DOHH2 (cell line): Measurements from ENCODE around the gene ANP32B.

Experiments used
- H3F3A ChIP-seq: fragments of 200-600 bp; sonication (generic), shearing (Covaris generic); 2 replicates; pipeline ENCODE4 v1.6.0; 2016; ENCODE audit warnings: antibody characterized with exemption, mild to moderate bottlenecking; ENCODE audit not compliant: control insufficient read depth, insufficient read depth
- H3K27ac ChIP-seq: fragments of 200-600 bp; sonication (generic); 2 replicates; pipeline ENCODE4 v1.5.1; 2014; ENCODE audit warnings: low read depth, mild to moderate bottlenecking, low read length, moderate library complexity
- H3K27me3 ChIP-seq: fragments of 200-600 bp; sonication (generic); 2 replicates; pipeline ENCODE4 v1.6.1; 2014; ENCODE audit warnings: mild to moderate bottlenecking, low read length, mixed read lengths; ENCODE audit not compliant: control insufficient read depth
- H3K36me3 ChIP-seq: fragments of 200-600 bp; sonication (generic); 2 replicates; pipeline ENCODE4 v1.6.1; 2014; ENCODE audit warnings: mild to moderate bottlenecking, low read length, moderate library complexity, mixed read lengths; ENCODE audit not compliant: control insufficient read depth
- H3K4me1 ChIP-seq: fragments of 200-600 bp; sonication (generic); 2 replicates; pipeline ENCODE4 v1.6.1; 2014; ENCODE audit warnings: mild to moderate bottlenecking, low read length, mixed read lengths; ENCODE audit not compliant: control insufficient read depth
- H3K4me2 ChIP-seq: fragments of 200-600 bp; sonication (generic); 2 replicates; pipeline ENCODE4 v1.6.0; 2014; ENCODE audit warnings: mild to moderate bottlenecking, low read length, moderate library complexity
- H3K4me3 ChIP-seq: fragments of 200-600 bp; sonication (generic); 2 replicates; pipeline ENCODE4 v1.5.1; 2014; ENCODE audit warnings: mild to moderate bottlenecking, low read length, mixed read lengths
- H3K79me2 ChIP-seq: fragments of 200-600 bp; sonication (generic); 2 replicates; pipeline ENCODE4 v1.6.1; 2014; ENCODE audit warnings: mild to moderate bottlenecking, low read length, mixed read lengths; ENCODE audit not compliant: control insufficient read depth
- H3K9me2 ChIP-seq: fragments of 200-600 bp; sonication (generic); replicated peaks from 2 replicates; pipeline ENCODE4 v1.6.1; 2014; ENCODE audit warnings: mild to moderate bottlenecking, low read length, mixed read lengths; ENCODE audit not compliant: control insufficient read depth
- H3K9me3 ChIP-seq: fragments of 200-600 bp; sonication (generic); 2 replicates; pipeline ENCODE4 v1.6.1; 2014; ENCODE audit warnings: antibody characterized with exemption, low read length, mixed read lengths; ENCODE audit not compliant: control insufficient read depth, insufficient read depth
- H4K20me1 ChIP-seq: fragments of 200-600 bp; sonication (generic); 2 replicates; pipeline ENCODE4 v1.6.0; 2014; ENCODE audit warnings: low read depth, mild to moderate bottlenecking, antibody characterized with exemption, low read length, moderate library complexity; ENCODE audit not compliant: control insufficient read depth, insufficient read depth
- CTCF ChIP-seq: fragments of 200-600 bp; sonication (generic); IDR thresholded peaks from one replicate; pipeline ENCODE4 v1.5.1; 2014; ENCODE audit warnings: antibody characterized with exemption, mild to moderate bottlenecking, low read depth, low read length; ENCODE audit not compliant: poor library complexity, severe bottlenecking
- EZH2phosphoT487 ChIP-seq: fragments of 200-600 bp; sonication (generic); IDR thresholded peaks from 2 replicates; pipeline ENCODE4 v1.6.1; 2017; ENCODE audit warnings: borderline replicate concordance, mild to moderate bottlenecking, antibody characterized with exemption, low read length, moderate library complexity, mixed read lengths

The ANP32B gene

GRCh38 chr9:97940741-97941140 is 42.4 kb upstream of the ANP32B start:
- TF ChIP-seq EZH2phosphoT487 = no peak
- no peak for TF ChIP-seq CTCF
- H3K79me2 ChIP-seq = no peaks in the 10 kb centered on the region
- H4K20me1 ChIP-seq = no peaks in the 10 kb centered on the region
- H3K9me2 ChIP-seq = no peaks in the 10 kb centered on the region
- H3K27me3 ChIP-seq = no peaks in the 10 kb centered on the region
- H3K36me3 ChIP-seq = 0 out of 2 replicates have a peak, but pooled peaks cover 3% of the 10 kb centered on the region
- no peak overlapping the region for H3K4me2 ChIP-seq
- H3K9me3 ChIP-seq = no peaks in the 10 kb centered on the region
- H3K4me3 ChIP-seq = no peak overlapping the region
- no peak overlapping the region for H3K27ac ChIP-seq
- H3K4me1 ChIP-seq = peaks cover 52% of the 10 kb centered on the region
- H3F3A ChIP-seq = peaks cover 6% of the 10 kb centered on the region; the same call in 1 of the 2 replicates

GRCh38 chr9:97941323-97941722 is 41.8 kb upstream of the ANP32B start:
- Histone ChIP-seq H3K4me2 (no peak overlapping the region), H4K20me1 (no peaks in the 10 kb centered on the region), H3K36me3 (0 out of 2 replicates have a peak, but pooled peaks cover 3% of the 10 kb centered on the region), H3K4me3 (no peak overlapping the region), H3K9me3 (no peaks in the 10 kb centered on the region), H3F3A (peaks cover 3% of the 10 kb centered on the region; the same call in 1 of the 2 replicates), H3K4me1 (peaks cover 46% of the 10 kb centered on the region), H3K27me3 (no peaks in the 10 kb centered on the region), H3K79me2 (no peaks in the 10 kb centered on the region), H3K9me2 (no peaks in the 10 kb centered on the region), H3K27ac (no peak overlapping the region)
- TF ChIP-seq CTCF = no peak
- TF ChIP-seq EZH2phosphoT487 = no peak

GRCh38 chr9:97943308-97943855 is 39.8 kb upstream of the ANP32B start:
- Histone ChIP-seq H4K20me1 (no peaks in the 10 kb centered on the region), H3K79me2 (no peaks in the 10 kb centered on the region), H3K4me1 (peaks cover 31% of the 10 kb centered on the region), H3K9me2 (no peaks in the 10 kb centered on the region), H3K27me3 (no peaks in the 10 kb centered on the region), H3F3A (no peaks in the 10 kb centered on the region), H3K9me3 (no peaks in the 10 kb centered on the region), H3K27ac (no peak overlapping the region), H3K36me3 (0 out of 2 replicates have a peak, but pooled peaks cover 3% of the 10 kb centered on the region), H3K4me2 (no peak overlapping the region), H3K4me3 (no peak overlapping the region)
- TF ChIP-seq EZH2phosphoT487 = no peak
- TF ChIP-seq CTCF = no peak
